ENCODE data around the gene ANKRD35. TPM values are rescaled to one million over a fixed set of nuclear protein-coding genes. Genes with fewer than 3 reads are reported as not detected.
"Not testable (repeated sequence)": the region's sequence is repeated elsewhere in the genome, so short reads cannot be mapped to it uniquely, and the experiment has no call there.

ANKRD35 gene
- total RNA-seq, 2 donors from 2014 or later = 0.39 to 0.41 TPM

- DNase-seq (peak; percentile 40 to 51), ATAC-seq (replicated peaks in 1 of 2) (peak; percentile 81 to 82)
- peak overlapping the region; percentile 98 for H3K27ac Mint-ChIP-seq
- peaks cover 36 to 69% of the 10 kb centered on the region in 2 donors for H3K36me3 Mint-ChIP-seq (ENCODE audit: insufficient read depth in 2 of 2)
- H3K27me3 Mint-ChIP-seq (ENCODE audit: low read depth) = no peaks in the 10 kb centered on the region
- H3K4me1 Mint-ChIP-seq (ENCODE audit: low read depth) = peaks cover 44% of the 10 kb centered on the region
- no peaks in the 10 kb centered on the region for H3K9me3 Mint-ChIP-seq
- H3K4me3 Mint-ChIP-seq = peak overlapping the region; percentile 54 to 73
These were observed 57.2 kb downstream of the ANKRD35 start for GRCh38 chr1:145828367-145829026.

GRCh38 chr1:145827966-145828365 lies 57.7 kb downstream of the ANKRD35 start:
- H3K9me3 Mint-ChIP-seq = no peaks in the 10 kb centered on the region
- peak; percentile 19 to 27 for ATAC-seq (replicated peaks in 1 of 2)
- H3K36me3 Mint-ChIP-seq (ENCODE audit: insufficient read depth in 2 of 2) = peaks cover 32 to 64% of the 10 kb centered on the region in 2 donors
- DNase-seq = no peak
- H3K4me1 Mint-ChIP-seq (ENCODE audit: low read depth) = peaks cover 44% of the 10 kb centered on the region
- peak overlapping the region; percentile 98 for H3K27ac Mint-ChIP-seq
- H3K4me3 Mint-ChIP-seq = peak overlapping the region; percentile 54 to 73
- H3K27me3 Mint-ChIP-seq (ENCODE audit: low read depth) = no peaks in the 10 kb centered on the region

- no peaks in the 10 kb centered on the region for H3K27me3 Mint-ChIP-seq (ENCODE audit: low read depth)
- no peak for DNase-seq
- ATAC-seq (replicated peaks in 1 of 2) = no peak
- peaks cover 50% of the 10 kb centered on the region for H3K4me1 Mint-ChIP-seq (ENCODE audit: low read depth)
- peak overlapping the region; percentile 59 for H3K27ac Mint-ChIP-seq
- peak overlapping the region; percentile 97 to 99 for H3K4me3 Mint-ChIP-seq
- H3K9me3 Mint-ChIP-seq = no peaks in the 10 kb centered on the region
- peaks cover 27 to 51% of the 10 kb centered on the region in 2 donors for H3K36me3 Mint-ChIP-seq (ENCODE audit: insufficient read depth in 2 of 2)
These were observed 59.6 kb downstream of the ANKRD35 start for GRCh38 chr1:145826030-145826429.

GRCh38 chr1:145824499-145824842 lies 61.2 kb downstream of the ANKRD35 start:
- peaks cover 21 to 40% of the 10 kb centered on the region in 2 donors for H3K36me3 Mint-ChIP-seq (ENCODE audit: insufficient read depth in 2 of 2)
- H3K4me3 Mint-ChIP-seq = peak overlapping the region; percentile 97 to 99
- H3K27ac Mint-ChIP-seq = peak overlapping the region; percentile 97
- H3K9me3 Mint-ChIP-seq = no peaks in the 10 kb centered on the region
- H3K4me1 Mint-ChIP-seq (ENCODE audit: low read depth) = peaks cover 51% of the 10 kb centered on the region
- no peaks in the 10 kb centered on the region for H3K27me3 Mint-ChIP-seq (ENCODE audit: low read depth)
- ATAC-seq (replicated peaks in 1 of 2) (no peak), DNase-seq (no peak)

- H3K4me3 Mint-ChIP-seq = peak within 1 kb of the TSS; percentile 97 to 99
- H3K9me3 Mint-ChIP-seq = peaks cover 0 to 1% of the 10 kb centered on the region in 2 donors
- ATAC-seq (replicated peaks in 1 of 2) (peak; percentile 76 to 77), DNase-seq (peak; percentile 87 to 89)
- peaks cover 47% of the 10 kb centered on the region for H3K4me1 Mint-ChIP-seq (ENCODE audit: low read depth)
- H3K27ac Mint-ChIP-seq = peak within 1 kb of the TSS; percentile 97
- no peaks in the 10 kb centered on the region for H3K27me3 Mint-ChIP-seq (ENCODE audit: low read depth)
- H3K36me3 Mint-ChIP-seq (ENCODE audit: insufficient read depth in 2 of 2) = peaks cover 18 to 37% of the 10 kb centered on the region in 2 donors
These were observed 61.8 kb downstream of the ANKRD35 start, which contains the start of the genes POLR3C and RNF115 for GRCh38 chr1:145823565-145824498. Gene POLR3C (plus strand): TSS chr1:145824200. CDS start chr1:145825777, 1,577 bp downstream. Gene RNF115 (minus strand): TSS chr1:145824095. CDS start chr1:145823873, 222 bp downstream.

GRCh38 chr1:145822779-145823331 lies 62.8 kb downstream of the ANKRD35 start:
- DNase-seq; H3K27ac Mint-ChIP-seq; ATAC-seq (replicated peaks in 1 of 2); H3K9me3 Mint-ChIP-seq; H3K27me3 Mint-ChIP-seq (ENCODE audit: low read depth): not testable (repeated sequence)
- H3K4me1 Mint-ChIP-seq (ENCODE audit: low read depth) = peaks cover 38% of the 10 kb centered on the region
- peak overlapping the region; percentile 29 to 42 for H3K4me3 Mint-ChIP-seq
- peaks cover 14 to 28% of the 10 kb centered on the region in 2 donors for H3K36me3 Mint-ChIP-seq (ENCODE audit: insufficient read depth in 2 of 2)

GRCh38 chr1:145818095-145818494 lies 67.6 kb downstream of the ANKRD35 start:
- H3K27ac Mint-ChIP-seq; H3K27me3 Mint-ChIP-seq (ENCODE audit: low read depth); H3K4me3 Mint-ChIP-seq; H3K9me3 Mint-ChIP-seq; DNase-seq; H3K36me3 Mint-ChIP-seq (ENCODE audit: insufficient read depth in 2 of 2): not testable (repeated sequence)
- peak; percentile 50 to 64 for ATAC-seq (replicated peaks in 1 of 2)
- peaks cover 11% of the 10 kb centered on the region for H3K4me1 Mint-ChIP-seq (ENCODE audit: low read depth)

Other genes starting within 250 kb of the ANKRD35 start
- gene PDZK1, start 178.5 kb downstream of the ANKRD35 start, total RNA-seq = under 1 TPM; 0.39 to 0.41 TPM
- under 1 TPM in 1 of 2 donors, not detected in 1; 0.29 TPM for gene CD160, start 166.4 kb downstream of the ANKRD35 start, total RNA-seq
- 10 to 100 TPM; 22.4 to 27.4 TPM for gene RNF115, start 61.8 kb downstream of the ANKRD35 start, total RNA-seq
- gene POLR3C, start 61.7 kb downstream of the ANKRD35 start, total RNA-seq = 10 to 100 TPM; 57.3 to 70.3 TPM
- gene NUDT17, start 40.2 kb downstream of the ANKRD35 start, total RNA-seq = 10 to 100 TPM in 1 of 2 donors, 1 to 10 TPM in 1; 6.6 to 10.6 TPM
- gene PIAS3, start 26.8 kb downstream of the ANKRD35 start, total RNA-seq = 10 to 100 TPM; 30.9 to 35.6 TPM
- 1 to 10 TPM; 1.7 to 3.5 TPM for gene ITGA10, start 24.2 kb upstream of the ANKRD35 start, total RNA-seq
- 10 to 100 TPM; 39.8 to 44.0 TPM for gene PEX11B, start 32.9 kb upstream of the ANKRD35 start, total RNA-seq
- 100 to 1,000 TPM; 238 to 244 TPM for gene RBM8A, start 41.6 kb upstream of the ANKRD35 start, total RNA-seq
- 10 to 100 TPM; 36.9 to 39.5 TPM for gene LIX1L, start 72.2 kb upstream of the ANKRD35 start, total RNA-seq
- 1 to 10 TPM; 2.6 to 3.6 TPM for gene ANKRD34A, start 78.7 kb upstream of the ANKRD35 start, total RNA-seq
- gene POLR3GL, start 78.8 kb upstream of the ANKRD35 start, total RNA-seq = 10 to 100 TPM; 32.5 to 36.1 TPM
- gene TXNIP, start 110.7 kb upstream of the ANKRD35 start, total RNA-seq = 100 to 1,000 TPM; 141 to 212 TPM
- not detected for gene HJV, start 135.9 kb upstream of the ANKRD35 start, total RNA-seq